Liver (tissue), 9 donors: Measurements from ENCODE around the gene DLK1. TPM values are rescaled to one million over a fixed set of nuclear protein-coding genes. Genes with fewer than 3 reads are reported as not detected.

Source experiments
- DNase-seq: peaks from one replicate; pipeline ENCODE4 v3.0.0-alpha.2; 2017; ENCODE audit warnings: low spot score
- H3K27ac ChIP-seq, 2 donors: one replicate each; pipeline ENCODE4 v1.7.0; 2013; ENCODE audit warnings: inconsistent platforms in 2 of 2, low read length in 2 of 2, control low read depth in 1 of 2, low read depth in 1 of 2, mild to moderate bottlenecking in 1 of 2
- H3K27me3 ChIP-seq, 4 donors: one replicate each; pipeline versions ENCODE4 v1.6.1 to v1.7.0; 2013; ENCODE audit warnings: low read length in 3 of 4, inconsistent platforms in 1 of 4, mild to moderate bottlenecking in 1 of 4, moderate library complexity in 1 of 4; ENCODE audit not compliant: control insufficient read depth in 4 of 4, insufficient read depth in 4 of 4
- H3K36me3 ChIP-seq, 4 donors: one replicate each; pipeline versions ENCODE4 v1.6.1 to v1.7.0; 2013; ENCODE audit warnings: low read length in 3 of 4, mild to moderate bottlenecking in 3 of 4, low read depth in 1 of 4, moderate library complexity in 1 of 4; ENCODE audit not compliant: control insufficient read depth in 4 of 4, insufficient read depth in 3 of 4
- H3K4me1 ChIP-seq, 4 donors: one replicate each; pipeline versions ENCODE4 v1.6.1 to v1.7.0; 2013; ENCODE audit warnings: low read length in 3 of 4, mild to moderate bottlenecking in 3 of 4, moderate library complexity in 1 of 4; ENCODE audit not compliant: control insufficient read depth in 4 of 4, insufficient read depth in 4 of 4
- H3K4me3 ChIP-seq, 3 donors: one replicate each; pipeline versions ENCODE4 v1.6.1 to v1.7.0; 2013; ENCODE audit warnings: low read length in 3 of 3, control low read depth in 1 of 3, low read depth in 1 of 3, mild to moderate bottlenecking in 1 of 3
- H3K9ac ChIP-seq, 2 donors: one replicate each; pipeline ENCODE4 v1.7.0; 2013; ENCODE audit warnings: low read length in 2 of 2, mild to moderate bottlenecking in 2 of 2, moderate library complexity in 2 of 2, control low read depth in 1 of 2, low read depth in 1 of 2
- H3K9me3 ChIP-seq, 4 donors: one replicate each; pipeline versions ENCODE4 v1.6.1 to v1.7.0; 2013; ENCODE audit warnings: low read length in 3 of 4; ENCODE audit not compliant: control insufficient read depth in 4 of 4
- ATF3 ChIP-seq: IDR thresholded peaks from 2 replicates; pipeline ENCODE4 v1.6.1; 2016; ENCODE audit warnings: antibody characterized with exemption
- CTCF ChIP-seq: fragments of 150-350 bp; IDR thresholded peaks from 2 replicates; pipeline ENCODE4 v1.5.1; 2017; ENCODE audit warnings: improper control_type of control experiment, low read depth, low read length; ENCODE audit not compliant: missing input control
- EGR1 ChIP-seq, 2 donors: IDR thresholded peaks; 2 replicates each; pipeline ENCODE4 v1.6.1; 2016 to 2018; ENCODE audit warnings: antibody characterized with exemption in 2 of 2, low read depth in 2 of 2
- FOXA1 ChIP-seq: IDR thresholded peaks from 2 replicates; pipeline ENCODE4 v1.6.1; 2016; ENCODE audit warnings: antibody characterized with exemption
- FOXA2 ChIP-seq: IDR thresholded peaks from 2 replicates; pipeline ENCODE4 v1.6.1; 2016; ENCODE audit warnings: antibody characterized with exemption
- GABPA ChIP-seq, 2 donors: IDR thresholded peaks in 1 of 2; conservative IDR thresholded peaks in 1 of 2; 2 replicates each; pipeline ENCODE4 v1.6.1; 2016; ENCODE audit warnings: antibody characterized with exemption in 2 of 2, mild to moderate bottlenecking in 1 of 2, moderate library complexity in 1 of 2
- HNF4A ChIP-seq, 2 donors: conservative IDR thresholded peaks; 2 replicates each; pipeline ENCODE4 v1.6.1; 2016; ENCODE audit warnings: antibody characterized with exemption in 2 of 2, mild to moderate bottlenecking in 2 of 2
- HNF4G ChIP-seq: IDR thresholded peaks from 2 replicates; pipeline ENCODE4 v1.6.1; 2016; ENCODE audit warnings: antibody characterized with exemption
- JUND ChIP-seq, 2 donors: IDR thresholded peaks; 2 replicates each; pipeline ENCODE4 v1.6.1; 2016; ENCODE audit warnings: antibody characterized with exemption in 2 of 2
- NR2F2 ChIP-seq: IDR thresholded peaks from 2 replicates; pipeline ENCODE4 v1.6.1; 2016; ENCODE audit warnings: antibody characterized with exemption
- RAD21 ChIP-seq, 2 donors: IDR thresholded peaks; 2 replicates each; pipeline ENCODE4 v1.6.1; 2016; ENCODE audit warnings: antibody characterized with exemption in 2 of 2, mild to moderate bottlenecking in 2 of 2
- RXRA ChIP-seq, 2 donors: IDR thresholded peaks; 2 replicates each; pipeline ENCODE4 v1.6.1; 2017 to 2018; ENCODE audit warnings: antibody characterized with exemption in 2 of 2, mild to moderate bottlenecking in 1 of 2
- SP1 ChIP-seq: IDR thresholded peaks from 2 replicates; pipeline ENCODE4 v1.6.1; 2018; ENCODE audit warnings: antibody characterized with exemption, mild to moderate bottlenecking
- TAF1 ChIP-seq: conservative IDR thresholded peaks from 2 replicates; pipeline ENCODE4 v1.6.1; 2016; ENCODE audit warnings: antibody characterized with exemption, mild to moderate bottlenecking
- YY1 ChIP-seq: IDR thresholded peaks from 2 replicates; pipeline ENCODE4 v1.6.1; 2016; ENCODE audit warnings: antibody characterized with exemption, mild to moderate bottlenecking
- WGBS: extraction: QIAGEN DNeasy Blood & Tissue Kit; methylation state at CpG from one replicate; pipeline ENCODE4 v1.1.7; 2013; 5-methylcytosine and 5-hydroxymethylcytosine counted together
- polyA plus RNA-seq, 2 donors: library from polyadenylated mRNA; stranded (reverse) in 1 of 2; unstranded in 1 of 2; fragments of 200-250 nt in 1 of 2; fragments of >200 nt in 1 of 2; fragmentation: Nextera tagmentation in 1 of 2; extraction: Ambion mirVana in 1 of 2; gene quantifications; one replicate each; pipeline versions ENCODE4 v1.2.1 to v1.2.3, GENCODE V29; 2013 to 2015
- total RNA-seq, 2 donors: library from RNA; depleted of rRNA; stranded (reverse); fragments of >200 nt; gene quantifications; one replicate each; pipeline ENCODE4 v1.2.3, GENCODE V29; 2014
- TF ChIP-seq, protein P1 (sequence below): IDR thresholded peaks from 2 replicates; pipeline ENCODE4 v1.6.1; 2016; ENCODE audit warnings: antibody characterized with exemption
- TF ChIP-seq, protein P2 (sequence below): IDR thresholded peaks from 2 replicates; pipeline ENCODE4 v1.6.1; 2016; ENCODE audit warnings: antibody characterized with exemption, mild to moderate bottlenecking
- TF ChIP-seq, protein P3 (sequence below): IDR thresholded peaks from 2 replicates; pipeline ENCODE4 v1.6.1; 2016; ENCODE audit warnings: antibody characterized with exemption
- donor health status: healthy.
- donor health status: healthy.
- donor health status: healthy.
- donor health status: healthy.
- donor health status: healthy.

DLK1 gene
- total and polyA plus RNA-seq, 4 donors: 0.42 to 331 (median 1.8) TPM; not detected in 1

DNA sequence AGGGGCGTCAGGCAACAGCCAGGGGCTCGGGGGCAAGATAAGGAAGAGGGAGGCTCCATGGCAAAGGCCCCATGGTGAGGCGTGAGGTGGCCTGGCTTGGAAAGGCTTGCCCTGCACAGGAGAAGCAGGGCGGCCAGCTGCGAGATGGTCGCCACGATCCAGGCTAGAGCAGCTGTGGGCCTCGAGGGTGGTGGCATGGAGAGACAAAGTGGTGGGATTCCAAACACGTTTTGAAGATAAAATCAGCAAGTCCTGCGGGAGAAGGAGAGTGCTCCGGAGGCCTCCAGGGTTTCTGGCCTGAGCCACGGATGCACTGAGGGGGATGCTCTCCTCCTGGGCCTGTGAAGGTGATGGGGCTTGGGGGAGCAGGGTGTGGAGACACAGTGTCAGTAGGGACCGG lies 20.5 kb upstream of the DLK1 start:
- H3K27me3 ChIP-seq: peaks cover 0 to 7% (median 0%) of the 10 kb centered on the region in 4 donors
- no peaks in the 10 kb centered on the region for H3K9me3 ChIP-seq
- H3K9ac ChIP-seq: no peak overlapping the region
- no peak for DNase-seq
- no peak for TF ChIP-seq GABPA (IDR thresholded peaks at IDR 0.05 in 1 of 2, conservative IDR thresholded peaks at IDR 0.05 in 1 of 2)
- TF ChIP-seq TAF1: no peak
- TF ChIP-seq, protein P1, sequence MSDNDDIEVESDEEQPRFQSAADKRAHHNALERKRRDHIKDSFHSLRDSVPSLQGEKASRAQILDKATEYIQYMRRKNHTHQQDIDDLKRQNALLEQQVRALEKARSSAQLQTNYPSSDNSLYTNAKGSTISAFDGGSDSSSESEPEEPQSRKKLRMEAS: no peak
- no peak for TF ChIP-seq ATF3
- TF ChIP-seq, protein P2, sequence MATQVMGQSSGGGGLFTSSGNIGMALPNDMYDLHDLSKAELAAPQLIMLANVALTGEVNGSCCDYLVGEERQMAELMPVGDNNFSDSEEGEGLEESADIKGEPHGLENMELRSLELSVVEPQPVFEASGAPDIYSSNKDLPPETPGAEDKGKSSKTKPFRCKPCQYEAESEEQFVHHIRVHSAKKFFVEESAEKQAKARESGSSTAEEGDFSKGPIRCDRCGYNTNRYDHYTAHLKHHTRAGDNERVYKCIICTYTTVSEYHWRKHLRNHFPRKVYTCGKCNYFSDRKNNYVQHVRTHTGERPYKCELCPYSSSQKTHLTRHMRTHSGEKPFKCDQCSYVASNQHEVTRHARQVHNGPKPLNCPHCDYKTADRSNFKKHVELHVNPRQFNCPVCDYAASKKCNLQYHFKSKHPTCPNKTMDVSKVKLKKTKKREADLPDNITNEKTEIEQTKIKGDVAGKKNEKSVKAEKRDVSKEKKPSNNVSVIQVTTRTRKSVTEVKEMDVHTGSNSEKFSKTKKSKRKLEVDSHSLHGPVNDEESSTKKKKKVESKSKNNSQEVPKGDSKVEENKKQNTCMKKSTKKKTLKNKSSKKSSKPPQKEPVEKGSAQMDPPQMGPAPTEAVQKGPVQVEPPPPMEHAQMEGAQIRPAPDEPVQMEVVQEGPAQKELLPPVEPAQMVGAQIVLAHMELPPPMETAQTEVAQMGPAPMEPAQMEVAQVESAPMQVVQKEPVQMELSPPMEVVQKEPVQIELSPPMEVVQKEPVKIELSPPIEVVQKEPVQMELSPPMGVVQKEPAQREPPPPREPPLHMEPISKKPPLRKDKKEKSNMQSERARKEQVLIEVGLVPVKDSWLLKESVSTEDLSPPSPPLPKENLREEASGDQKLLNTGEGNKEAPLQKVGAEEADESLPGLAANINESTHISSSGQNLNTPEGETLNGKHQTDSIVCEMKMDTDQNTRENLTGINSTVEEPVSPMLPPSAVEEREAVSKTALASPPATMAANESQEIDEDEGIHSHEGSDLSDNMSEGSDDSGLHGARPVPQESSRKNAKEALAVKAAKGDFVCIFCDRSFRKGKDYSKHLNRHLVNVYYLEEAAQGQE: no peak
- no peak for TF ChIP-seq RXRA (IDR thresholded peaks at IDR 0.05)
- no peak for TF ChIP-seq YY1
- no peak for TF ChIP-seq JUND (IDR thresholded peaks at IDR 0.05)
- no peak for TF ChIP-seq HNF4G
- no peak for TF ChIP-seq SP1
- TF ChIP-seq CTCF: no peak
- TF ChIP-seq RAD21 (IDR thresholded peaks at IDR 0.05): no peak
- no peak for TF ChIP-seq NR2F2
- no peak for TF ChIP-seq HNF4A (conservative IDR thresholded peaks at IDR 0.05)
- no peak for TF ChIP-seq FOXA1
- no peak for TF ChIP-seq EGR1 (IDR thresholded peaks at IDR 0.05; ENCODE audit: low read depth in 2 of 2)
- TF ChIP-seq, protein P3, sequence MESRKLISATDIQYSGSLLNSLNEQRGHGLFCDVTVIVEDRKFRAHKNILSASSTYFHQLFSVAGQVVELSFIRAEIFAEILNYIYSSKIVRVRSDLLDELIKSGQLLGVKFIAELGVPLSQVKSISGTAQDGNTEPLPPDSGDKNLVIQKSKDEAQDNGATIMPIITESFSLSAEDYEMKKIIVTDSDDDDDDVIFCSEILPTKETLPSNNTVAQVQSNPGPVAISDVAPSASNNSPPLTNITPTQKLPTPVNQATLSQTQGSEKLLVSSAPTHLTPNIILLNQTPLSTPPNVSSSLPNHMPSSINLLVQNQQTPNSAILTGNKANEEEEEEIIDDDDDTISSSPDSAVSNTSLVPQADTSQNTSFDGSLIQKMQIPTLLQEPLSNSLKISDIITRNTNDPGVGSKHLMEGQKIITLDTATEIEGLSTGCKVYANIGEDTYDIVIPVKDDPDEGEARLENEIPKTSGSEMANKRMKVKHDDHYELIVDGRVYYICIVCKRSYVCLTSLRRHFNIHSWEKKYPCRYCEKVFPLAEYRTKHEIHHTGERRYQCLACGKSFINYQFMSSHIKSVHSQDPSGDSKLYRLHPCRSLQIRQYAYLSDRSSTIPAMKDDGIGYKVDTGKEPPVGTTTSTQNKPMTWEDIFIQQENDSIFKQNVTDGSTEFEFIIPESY: no peak
- no peak for TF ChIP-seq FOXA2
- peaks cover 0 to 3% (median 0%) of the 10 kb centered on the region in 4 donors for H3K4me1 ChIP-seq
- H3K36me3 ChIP-seq: no peaks in the 10 kb centered on the region
- H3K27ac ChIP-seq: no peak overlapping the region
- H3K4me3 ChIP-seq: no peak overlapping the region
- WGBS: 86% methylated on average over 13 of the region's 13 CpGs
